LNCAP (cell line): ENCODE results near the gene CCDC85C.

Experiments
- TF ChIP-seq, protein P1 (sequence below): fragments of 450-650 bp; IDR thresholded peaks from 2 replicates; pipeline ENCODE4 v1.5.1; 2017; ENCODE audit warnings: mild to moderate bottlenecking

The CCDC85C gene

GRCh38 chr14:99595524-99595923, 8.5 kb downstream of the CCDC85C start:
- TF ChIP-seq, protein P1, sequence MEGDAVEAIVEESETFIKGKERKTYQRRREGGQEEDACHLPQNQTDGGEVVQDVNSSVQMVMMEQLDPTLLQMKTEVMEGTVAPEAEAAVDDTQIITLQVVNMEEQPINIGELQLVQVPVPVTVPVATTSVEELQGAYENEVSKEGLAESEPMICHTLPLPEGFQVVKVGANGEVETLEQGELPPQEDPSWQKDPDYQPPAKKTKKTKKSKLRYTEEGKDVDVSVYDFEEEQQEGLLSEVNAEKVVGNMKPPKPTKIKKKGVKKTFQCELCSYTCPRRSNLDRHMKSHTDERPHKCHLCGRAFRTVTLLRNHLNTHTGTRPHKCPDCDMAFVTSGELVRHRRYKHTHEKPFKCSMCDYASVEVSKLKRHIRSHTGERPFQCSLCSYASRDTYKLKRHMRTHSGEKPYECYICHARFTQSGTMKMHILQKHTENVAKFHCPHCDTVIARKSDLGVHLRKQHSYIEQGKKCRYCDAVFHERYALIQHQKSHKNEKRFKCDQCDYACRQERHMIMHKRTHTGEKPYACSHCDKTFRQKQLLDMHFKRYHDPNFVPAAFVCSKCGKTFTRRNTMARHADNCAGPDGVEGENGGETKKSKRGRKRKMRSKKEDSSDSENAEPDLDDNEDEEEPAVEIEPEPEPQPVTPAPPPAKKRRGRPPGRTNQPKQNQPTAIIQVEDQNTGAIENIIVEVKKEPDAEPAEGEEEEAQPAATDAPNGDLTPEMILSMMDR = no peak

GRCh38 chr14:99595034-99595433, 9.0 kb downstream of the CCDC85C start:
- TF ChIP-seq, protein P1 = no peak

GRCh38 chr14:99593971-99594841, 9.8 kb downstream of the CCDC85C start:
- TF ChIP-seq, protein P1 = no peak

- TF ChIP-seq, protein P1 = no peak
These were observed 10.9 kb downstream of the CCDC85C start for GRCh38 chr14:99592933-99593753.

- TF ChIP-seq, protein P1 = no peak
These were observed 11.6 kb downstream of the CCDC85C start for GRCh38 chr14:99592394-99592793.

DNA sequence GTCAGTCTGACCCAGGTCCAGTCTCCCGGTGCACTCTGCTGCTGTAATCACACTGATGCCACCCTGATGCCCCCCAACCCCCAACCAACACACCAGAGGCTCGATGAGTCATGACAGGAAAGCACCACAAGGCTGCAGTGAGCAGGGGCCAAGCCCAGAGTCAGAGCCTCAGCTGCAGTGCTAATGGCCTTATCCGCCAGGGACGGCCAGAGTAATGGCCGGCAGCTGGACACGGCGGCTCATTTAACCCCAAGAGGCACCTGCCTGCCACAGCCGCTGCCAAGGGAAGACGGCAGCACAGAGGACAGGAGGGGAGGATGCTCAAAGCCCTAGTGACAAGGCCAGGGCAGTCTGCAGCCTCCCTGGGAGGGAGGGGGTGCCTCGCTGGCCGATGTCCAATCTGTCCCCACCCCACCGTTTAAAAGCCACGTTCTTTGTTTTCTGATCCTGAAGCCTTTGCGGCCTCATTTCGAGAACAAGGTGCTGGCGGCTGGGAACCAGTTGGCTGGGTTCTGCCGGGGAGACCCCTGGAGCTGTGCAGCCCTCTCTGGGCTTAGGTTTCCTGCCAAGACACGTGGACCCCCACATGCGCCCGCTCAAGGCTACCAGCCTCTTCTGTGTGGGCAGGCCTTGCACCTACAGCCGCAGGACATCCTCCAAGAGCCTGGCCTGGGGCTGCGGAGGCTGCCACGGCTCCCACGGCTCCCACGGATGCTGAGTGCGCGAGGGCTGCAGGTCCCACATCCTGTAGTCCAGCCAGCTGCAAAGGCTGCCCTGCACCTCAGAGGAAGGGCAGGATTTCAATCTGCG, 13.1 kb downstream of the CCDC85C start:
- TF ChIP-seq, protein P1 = no peak
